BE2C (cell line): Measurements from ENCODE around the gene CDH13.

Source experiments
- DNase-seq: peaks from one replicate; pipeline ENCODE4 v3.0.0-alpha.2; 2020
- H3K27me3 ChIP-seq: fragments of 250-450 bp; sonication (Bioruptor Pico); 2 replicates; pipeline ENCODE4 v1.5.1; 2020; ENCODE audit warnings: mild to moderate bottlenecking
- H3K36me3 ChIP-seq: fragments of 250-450 bp; sonication (Bioruptor Pico); 2 replicates; pipeline ENCODE4 v1.5.1; 2020; ENCODE audit warnings: mild to moderate bottlenecking
- H3K4me1 ChIP-seq: fragments of 250-450 bp; sonication (Bioruptor Pico); 2 replicates; pipeline ENCODE4 v1.5.1; 2020
- H3K4me3 ChIP-seq: 2 replicates; pipeline ENCODE4 v1.5.1; 2011; ENCODE audit warnings: low read depth, low read length
- H3K9me3 ChIP-seq: fragments of 250-450 bp; sonication (Bioruptor Pico); 2 replicates; pipeline ENCODE4 v1.5.1; 2020
- TF ChIP-seq, protein P1 (sequence below): IDR thresholded peaks from 2 replicates; pipeline ENCODE4 v1.5.1; 2012; ENCODE audit warnings: mild to moderate bottlenecking, low read depth, low read length

Gene CDH13

GRCh38 chr16:83623091-83623730 lies 996.4 kb downstream of the CDH13 start:
- Histone ChIP-seq H3K9me3 (no peaks in the 10 kb centered on the region), H3K4me3 (no peak overlapping the region), H3K36me3 (no peaks in the 10 kb centered on the region), H3K27me3 (no peaks in the 10 kb centered on the region), H3K4me1 (no peaks in the 10 kb centered on the region)
- DNase-seq = no peak
- TF ChIP-seq, protein P1, sequence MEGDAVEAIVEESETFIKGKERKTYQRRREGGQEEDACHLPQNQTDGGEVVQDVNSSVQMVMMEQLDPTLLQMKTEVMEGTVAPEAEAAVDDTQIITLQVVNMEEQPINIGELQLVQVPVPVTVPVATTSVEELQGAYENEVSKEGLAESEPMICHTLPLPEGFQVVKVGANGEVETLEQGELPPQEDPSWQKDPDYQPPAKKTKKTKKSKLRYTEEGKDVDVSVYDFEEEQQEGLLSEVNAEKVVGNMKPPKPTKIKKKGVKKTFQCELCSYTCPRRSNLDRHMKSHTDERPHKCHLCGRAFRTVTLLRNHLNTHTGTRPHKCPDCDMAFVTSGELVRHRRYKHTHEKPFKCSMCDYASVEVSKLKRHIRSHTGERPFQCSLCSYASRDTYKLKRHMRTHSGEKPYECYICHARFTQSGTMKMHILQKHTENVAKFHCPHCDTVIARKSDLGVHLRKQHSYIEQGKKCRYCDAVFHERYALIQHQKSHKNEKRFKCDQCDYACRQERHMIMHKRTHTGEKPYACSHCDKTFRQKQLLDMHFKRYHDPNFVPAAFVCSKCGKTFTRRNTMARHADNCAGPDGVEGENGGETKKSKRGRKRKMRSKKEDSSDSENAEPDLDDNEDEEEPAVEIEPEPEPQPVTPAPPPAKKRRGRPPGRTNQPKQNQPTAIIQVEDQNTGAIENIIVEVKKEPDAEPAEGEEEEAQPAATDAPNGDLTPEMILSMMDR = no peak

DNA sequence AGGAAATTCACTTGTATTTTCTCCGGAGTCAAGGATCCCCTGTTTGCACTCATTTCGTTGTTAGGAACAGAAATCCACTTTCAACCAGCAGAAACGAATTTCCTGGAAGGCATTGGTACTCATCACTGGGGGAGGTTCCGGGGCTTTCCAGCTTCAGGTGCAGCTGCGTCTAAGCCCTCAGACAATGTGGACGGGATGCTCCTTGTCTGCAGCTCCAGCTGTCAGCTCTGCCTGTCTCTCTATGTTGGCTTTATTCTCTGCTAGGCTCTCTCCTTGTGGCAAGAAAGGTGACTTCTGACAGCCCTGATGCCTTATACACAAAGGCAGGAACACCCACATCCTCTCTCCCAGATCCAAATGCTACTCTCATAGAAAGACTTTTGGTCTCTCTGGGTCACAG lies 997.1 kb downstream of the CDH13 start:
- H3K27me3 ChIP-seq = no peaks in the 10 kb centered on the region
- H3K36me3 ChIP-seq = no peaks in the 10 kb centered on the region
- no peaks in the 10 kb centered on the region for H3K9me3 ChIP-seq
- no peak for DNase-seq
- H3K4me3 ChIP-seq = no peak overlapping the region
- TF ChIP-seq, protein P1 = no peak
- H3K4me1 ChIP-seq = no peaks in the 10 kb centered on the region

GRCh38 chr16:83624429-83625120 lies 997.8 kb downstream of the CDH13 start:
- Histone ChIP-seq H3K4me3 (no peak overlapping the region), H3K27me3 (no peaks in the 10 kb centered on the region), H3K9me3 (no peaks in the 10 kb centered on the region), H3K4me1 (no peaks in the 10 kb centered on the region), H3K36me3 (no peaks in the 10 kb centered on the region)
- no peak for DNase-seq
- TF ChIP-seq, protein P1 = no peak

GRCh38 chr16:83626204-83626603 lies 999.4 kb downstream of the CDH13 start:
- TF ChIP-seq, protein P1 = no peak
- H3K36me3 ChIP-seq = no peaks in the 10 kb centered on the region
- no peak overlapping the region for H3K4me3 ChIP-seq
- H3K9me3 ChIP-seq = no peaks in the 10 kb centered on the region
- no peaks in the 10 kb centered on the region for H3K27me3 ChIP-seq
- no peaks in the 10 kb centered on the region for H3K4me1 ChIP-seq
- DNase-seq = no peak

DNA sequence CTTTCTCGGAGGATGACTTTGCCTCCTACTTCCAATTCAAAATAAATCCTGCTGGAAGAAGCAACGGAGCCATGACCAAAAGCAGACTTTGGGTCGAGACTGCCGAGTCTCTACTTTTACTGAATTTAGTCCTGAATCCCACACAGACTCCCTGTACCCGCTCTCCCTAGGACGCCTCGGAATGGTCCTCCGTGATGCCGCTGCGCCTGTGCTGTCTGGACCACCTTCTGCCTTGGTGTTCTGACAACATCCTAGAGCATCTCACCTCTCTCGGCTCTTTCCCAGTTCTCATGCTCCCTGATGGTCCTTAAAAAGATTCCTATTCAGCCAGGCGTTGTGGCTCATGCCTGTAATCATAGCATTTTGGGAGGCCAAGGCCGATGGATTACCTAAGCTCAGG lies 999.9 kb downstream of the CDH13 start:
- DNase-seq = no peak
- H3K9me3 ChIP-seq = no peaks in the 10 kb centered on the region
- no peak overlapping the region for H3K4me3 ChIP-seq
- TF ChIP-seq, protein P1 = no peak
- no peaks in the 10 kb centered on the region for H3K4me1 ChIP-seq
- no peaks in the 10 kb centered on the region for H3K36me3 ChIP-seq
- no peaks in the 10 kb centered on the region for H3K27me3 ChIP-seq

DNA sequence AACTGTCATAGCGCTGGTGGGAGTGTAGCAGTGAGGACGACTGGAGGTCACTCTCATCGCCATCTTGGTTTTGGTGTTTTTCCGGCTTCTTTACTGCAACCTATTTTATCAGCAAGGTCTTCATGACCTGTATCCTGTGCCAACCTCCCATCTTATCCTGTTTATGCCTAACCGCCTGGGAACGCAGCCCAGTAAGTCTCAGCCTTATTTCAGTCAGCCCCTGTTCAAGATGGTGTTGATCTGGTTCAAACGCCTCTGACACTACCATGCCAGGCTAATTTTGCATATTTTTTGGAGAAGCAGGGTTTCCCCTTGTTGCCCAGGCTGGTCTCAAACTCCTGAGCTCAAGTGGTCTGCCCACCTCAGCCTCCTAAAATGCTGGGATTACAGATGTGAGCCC lies 1001.2 kb downstream of the CDH13 start:
- no peak for DNase-seq
- Histone ChIP-seq H3K27me3 (no peaks in the 10 kb centered on the region), H3K4me1 (no peaks in the 10 kb centered on the region), H3K9me3 (no peaks in the 10 kb centered on the region), H3K36me3 (no peaks in the 10 kb centered on the region), H3K4me3 (no peak overlapping the region)
- TF ChIP-seq, protein P1 = no peak
